Measurements from ENCODE around the gene EPB41L3.

GRCh38 chr18:5410582-5410981 is 133.2 kb downstream of the EPB41L3 start:
- TF ChIP-seq TAF1 (IDR thresholded peaks at IDR 0.05; ENCODE audit: borderline replicate concordance, insufficient read depth, low read length), result no peak
- no peak for TF ChIP-seq FOXP2 (optimal IDR thresholded peaks at IDR 0.05; ENCODE audit: borderline replicate concordance, extremely low read depth, extremely low read length, insufficient read depth)
- TF ChIP-seq, protein P1, sequence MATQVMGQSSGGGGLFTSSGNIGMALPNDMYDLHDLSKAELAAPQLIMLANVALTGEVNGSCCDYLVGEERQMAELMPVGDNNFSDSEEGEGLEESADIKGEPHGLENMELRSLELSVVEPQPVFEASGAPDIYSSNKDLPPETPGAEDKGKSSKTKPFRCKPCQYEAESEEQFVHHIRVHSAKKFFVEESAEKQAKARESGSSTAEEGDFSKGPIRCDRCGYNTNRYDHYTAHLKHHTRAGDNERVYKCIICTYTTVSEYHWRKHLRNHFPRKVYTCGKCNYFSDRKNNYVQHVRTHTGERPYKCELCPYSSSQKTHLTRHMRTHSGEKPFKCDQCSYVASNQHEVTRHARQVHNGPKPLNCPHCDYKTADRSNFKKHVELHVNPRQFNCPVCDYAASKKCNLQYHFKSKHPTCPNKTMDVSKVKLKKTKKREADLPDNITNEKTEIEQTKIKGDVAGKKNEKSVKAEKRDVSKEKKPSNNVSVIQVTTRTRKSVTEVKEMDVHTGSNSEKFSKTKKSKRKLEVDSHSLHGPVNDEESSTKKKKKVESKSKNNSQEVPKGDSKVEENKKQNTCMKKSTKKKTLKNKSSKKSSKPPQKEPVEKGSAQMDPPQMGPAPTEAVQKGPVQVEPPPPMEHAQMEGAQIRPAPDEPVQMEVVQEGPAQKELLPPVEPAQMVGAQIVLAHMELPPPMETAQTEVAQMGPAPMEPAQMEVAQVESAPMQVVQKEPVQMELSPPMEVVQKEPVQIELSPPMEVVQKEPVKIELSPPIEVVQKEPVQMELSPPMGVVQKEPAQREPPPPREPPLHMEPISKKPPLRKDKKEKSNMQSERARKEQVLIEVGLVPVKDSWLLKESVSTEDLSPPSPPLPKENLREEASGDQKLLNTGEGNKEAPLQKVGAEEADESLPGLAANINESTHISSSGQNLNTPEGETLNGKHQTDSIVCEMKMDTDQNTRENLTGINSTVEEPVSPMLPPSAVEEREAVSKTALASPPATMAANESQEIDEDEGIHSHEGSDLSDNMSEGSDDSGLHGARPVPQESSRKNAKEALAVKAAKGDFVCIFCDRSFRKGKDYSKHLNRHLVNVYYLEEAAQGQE (IDR thresholded peaks at IDR 0.05; ENCODE audit: insufficient read depth in 1 of 2, low read depth in 2 of 2, low read length in 2 of 2), result no peak
- TF ChIP-seq POLR2AphosphoS5 (IDR thresholded peaks at IDR 0.05; ENCODE audit: low read depth, low read length), result no peak

Measured in PFSK-1 (cell line).